CD8-positive, alpha-beta memory T cell (primary cell): Measurements from ENCODE around the gene UGCG. TPM values are rescaled to one million over a fixed set of nuclear protein-coding genes. Genes with fewer than 3 reads are reported as not detected.
A peak's percentile ranks its signal among the peaks of the same experiment; 100 is the strongest.

Experiments
- CTCF ChIA-PET: fragments of 350-600 bp; sonication (Branson Sonifier 250); formaldehyde crosslinking; loops from one replicate; lab custom pipeline; 2021; ENCODE audit warnings: antibody characterized with exemption; lab: Charles Lee
- POLR2A ChIA-PET: fragments of 350-600 bp; sonication (Branson Sonifier 250); formaldehyde crosslinking; loops from one replicate; lab custom pipeline; 2021; ENCODE audit warnings: antibody characterized with exemption; lab: Charles Lee
- DNase-seq, 5 donors: peaks; one replicate each; pipeline versions ENCODE4 v3.0.0 to v3.0.0-alpha.2; 2020 to 2022; ENCODE audit warnings: mixed read lengths in 1 of 5
- H3K27ac ChIP-seq: one replicate; pipeline ENCODE4 v1.7.0; 2013; ENCODE audit warnings: low read depth, mild to moderate bottlenecking, low read length, moderate library complexity
- H3K27me3 ChIP-seq: 2 replicates; pipeline ENCODE4 v1.7.0; 2013; ENCODE audit warnings: low read length, mild to moderate bottlenecking; ENCODE audit not compliant: insufficient read depth, poor library complexity, severe bottlenecking
- H3K36me3 ChIP-seq: 2 replicates; pipeline ENCODE4 v1.7.0; 2013; ENCODE audit warnings: mild to moderate bottlenecking, low read length, moderate library complexity; ENCODE audit not compliant: insufficient read depth
- H3K4me1 ChIP-seq: 2 replicates; pipeline ENCODE4 v1.7.0; 2013; ENCODE audit warnings: mild to moderate bottlenecking, low read length, moderate library complexity; ENCODE audit not compliant: insufficient read depth
- H3K4me3 ChIP-seq: 2 replicates; pipeline ENCODE4 v1.7.0; 2013; ENCODE audit warnings: mild to moderate bottlenecking, low read length
- H3K9me3 ChIP-seq: 2 replicates; pipeline ENCODE4 v1.7.0; 2013; ENCODE audit warnings: mild to moderate bottlenecking, low read length
- H3K27ac Mint-ChIP-seq, 8 donors: one replicate each; pipeline ENCODE4 v1.8.0; 2020 to 2021; ENCODE audit warnings: mixed read lengths in 8 of 8, mild to moderate bottlenecking in 6 of 8, inconsistent platforms in 3 of 8, moderate library complexity in 3 of 8
- H3K27me3 Mint-ChIP-seq, 2 donors: one replicate each; pipeline ENCODE4 v1.8.0; 2020 to 2021; ENCODE audit warnings: mixed read lengths in 2 of 2, mild to moderate bottlenecking in 1 of 2, moderate library complexity in 1 of 2
- H3K36me3 Mint-ChIP-seq, 3 donors: one replicate each; pipeline ENCODE4 v1.8.0; 2020 to 2021; ENCODE audit warnings: mixed read lengths in 3 of 3, inconsistent platforms in 1 of 3, mild to moderate bottlenecking in 1 of 3
- H3K4me1 Mint-ChIP-seq, 3 donors: one replicate each; pipeline ENCODE4 v1.8.0; 2020 to 2021; ENCODE audit warnings: mixed read lengths in 3 of 3, inconsistent platforms in 1 of 3, mild to moderate bottlenecking in 1 of 3
- H3K4me3 Mint-ChIP-seq, 7 donors: one replicate each; pipeline ENCODE4 v1.8.0; 2020 to 2021; ENCODE audit warnings: mixed read lengths in 7 of 7, mild to moderate bottlenecking in 6 of 7, moderate library complexity in 4 of 7, inconsistent platforms in 2 of 7
- H3K9me3 Mint-ChIP-seq, 5 donors: one replicate each; pipeline ENCODE4 v1.8.0; 2020 to 2022; ENCODE audit warnings: mixed read lengths in 5 of 5, mild to moderate bottlenecking in 3 of 5, moderate library complexity in 2 of 5, inconsistent platforms in 1 of 5
- polyA plus RNA-seq: library from polyadenylated mRNA; unstranded; fragments of 300-500 nt; fragmentation: Illumina TruSeq; gene quantifications from one replicate; pipeline ENCODE4 v1.2.3, GENCODE V29; 2021
- total RNA-seq, 2 experiments: library from RNA; stranded (reverse); gene quantifications; one replicate each; pipeline ENCODE4 v1.2.3, GENCODE V29; 2021

The UGCG gene
- total and polyA plus RNA-seq, 3 experiments from 2014 or later: 13.1 to 23.2 (median 20.4) TPM

- H3K9me3 ChIP-seq: no peaks in the 10 kb centered on the region
- Mint-ChIP-seq H3K27me3 (no peaks in the 10 kb centered on the region), H3K4me1 (peaks cover 58 to 76% (median 73%) of the 10 kb centered on the region in 3 donors), H3K27ac (peak overlapping the region in 4 of 8 donors; percentile 4 to 49 (median 26)), H3K9me3 (no peaks in the 10 kb centered on the region), H3K36me3 (peaks cover 0 to 36% (median 5%) of the 10 kb centered on the region in 3 donors), H3K4me3 (peak overlapping the region in 6 of 7 donors; percentile 33 to 72 (median 51))
- DNase-seq: no peak
- H3K36me3 ChIP-seq: peaks cover 5% of the 10 kb centered on the region
- peaks cover 53% of the 10 kb centered on the region for H3K4me1 ChIP-seq
- POLR2A ChIA-PET: interaction anchor here (0.8 to 0.9 kb wide), 2 partner anchors 11 to 19 kb away, joined by 3 to 4 read pairs; partner anchors contain the start of gene UGCG
- no peak overlapping the region for H3K27ac ChIP-seq
- CTCF ChIA-PET: interaction anchor here (0.9 to 1.7 kb wide), 5 partner anchors 8 to 183 kb away, joined by 3 to 5 read pairs (median 3); partner anchors contain the start of gene UGCG
- H3K27me3 ChIP-seq: no peaks in the 10 kb centered on the region
- no peak overlapping the region for H3K4me3 ChIP-seq
These were observed 18.8 kb downstream of the UGCG start for GRCh38 chr9:111915425-111915758.

- H3K27ac ChIP-seq: no peak overlapping the region
- Mint-ChIP-seq H3K36me3 (peaks cover 0 to 39% (median 5%) of the 10 kb centered on the region in 3 donors), H3K27me3 (no peaks in the 10 kb centered on the region), H3K9me3 (no peaks in the 10 kb centered on the region), H3K4me1 (peaks cover 49 to 68% (median 65%) of the 10 kb centered on the region in 3 donors), H3K27ac (peak overlapping the region in 5 of 8 donors; percentile 22 to 78 (median 61)), H3K4me3 (peak overlapping the region; percentile 25 to 78 (median 59))
- peaks cover 45% of the 10 kb centered on the region for H3K4me1 ChIP-seq
- ChIA-PET POLR2A (interaction anchor here (0.9 to 1.0 kb wide), 2 partner anchors 10 to 21 kb away, joined by 3 to 4 read pairs; no protein-coding TSS in a partner anchor), CTCF (interaction anchor here (1.3 to 1.4 kb wide), 2 partner anchors 9 to 11 kb away, joined by 3 read pairs; no protein-coding TSS in a partner anchor)
- no peaks in the 10 kb centered on the region for H3K27me3 ChIP-seq
- no peaks in the 10 kb centered on the region for H3K9me3 ChIP-seq
- peaks cover 12% of the 10 kb centered on the region for H3K36me3 ChIP-seq
- no peak overlapping the region for H3K4me3 ChIP-seq
- no peak for DNase-seq
These were observed 19.6 kb downstream of the UGCG start for GRCh38 chr9:111916234-111916645.

GRCh38 chr9:111917201-111917600 lies 20.6 kb downstream of the UGCG start:
- H3K4me1 Mint-ChIP-seq: peaks cover 43 to 62% (median 60%) of the 10 kb centered on the region in 3 donors
- H3K27me3 Mint-ChIP-seq: no peaks in the 10 kb centered on the region

GRCh38 chr9:111917980-111918379 lies 21.4 kb downstream of the UGCG start:
- Histone ChIP-seq H3K27me3 (no peaks in the 10 kb centered on the region), H3K9me3 (no peaks in the 10 kb centered on the region), H3K36me3 (peaks cover 13% of the 10 kb centered on the region), H3K27ac (no peak overlapping the region), H3K4me1 (peaks cover 40% of the 10 kb centered on the region), H3K4me3 (no peak overlapping the region)
- Mint-ChIP-seq H3K4me1 (peaks cover 44 to 62% (median 59%) of the 10 kb centered on the region in 3 donors), H3K27ac (no peak overlapping the region), H3K36me3 (peaks cover 0 to 47% (median 5%) of the 10 kb centered on the region in 3 donors), H3K9me3 (no peaks in the 10 kb centered on the region), H3K4me3 (no peak overlapping the region), H3K27me3 (no peaks in the 10 kb centered on the region)
- ChIA-PET CTCF (no interaction called here), POLR2A (no interaction called here)
- DNase-seq: no peak

More at GRCh38 chr9:111917201-111917600, 20.6 kb downstream of the UGCG start:
- H3K36me3 ChIP-seq: peaks cover 13% of the 10 kb centered on the region
- Mint-ChIP-seq H3K4me3 (no peak overlapping the region), H3K36me3 (peaks cover 0 to 41% (median 5%) of the 10 kb centered on the region in 3 donors), H3K9me3 (no peaks in the 10 kb centered on the region), H3K27ac (peak overlapping the region in 2 of 8 donors; percentile 18 to 48)
- no peak overlapping the region for H3K27ac ChIP-seq
- H3K27me3 ChIP-seq: no peaks in the 10 kb centered on the region
- no peak for DNase-seq
- ChIA-PET CTCF (interaction anchor here (1.4 kb wide), 1 partner anchor 10 kb away, joined by 3 read pairs; no protein-coding TSS in a partner anchor), POLR2A (interaction anchor here (1.0 kb wide), 1 partner anchor 20 kb away, joined by 3 read pairs; no protein-coding TSS in a partner anchor)
- H3K4me1 ChIP-seq: peaks cover 44% of the 10 kb centered on the region
- no peaks in the 10 kb centered on the region for H3K9me3 ChIP-seq
- no peak overlapping the region for H3K4me3 ChIP-seq

- no peak overlapping the region for H3K4me3 ChIP-seq
- no peak overlapping the region for H3K4me3 Mint-ChIP-seq
- no peak for DNase-seq
- ChIA-PET POLR2A (no interaction called here), CTCF (interaction anchor here (1.2 kb wide), 1 partner anchor 155 kb away, joined by 3 read pairs; no protein-coding TSS in a partner anchor)
- no peaks in the 10 kb centered on the region for H3K9me3 Mint-ChIP-seq
- peak overlapping the region in 1 of 8 donors; percentile 76 for H3K27ac Mint-ChIP-seq
- peaks cover 13% of the 10 kb centered on the region for H3K36me3 ChIP-seq
- no peaks in the 10 kb centered on the region for H3K27me3 ChIP-seq
- H3K4me1 ChIP-seq: peaks cover 21% of the 10 kb centered on the region
- peaks cover 0 to 47% (median 5%) of the 10 kb centered on the region in 3 donors for H3K36me3 Mint-ChIP-seq
- peaks cover 27 to 47% (median 43%) of the 10 kb centered on the region in 3 donors for H3K4me1 Mint-ChIP-seq
- H3K27ac ChIP-seq: no peak overlapping the region
- H3K9me3 ChIP-seq: no peaks in the 10 kb centered on the region
- no peaks in the 10 kb centered on the region for H3K27me3 Mint-ChIP-seq
These were observed 23.3 kb downstream of the UGCG start for GRCh38 chr9:111919875-111920274.

- peaks cover 0 to 49% (median 5%) of the 10 kb centered on the region in 3 donors for H3K36me3 Mint-ChIP-seq
- Histone ChIP-seq H3K4me3 (no peak overlapping the region), H3K27ac (no peak overlapping the region), H3K27me3 (no peaks in the 10 kb centered on the region), H3K4me1 (peaks cover 20% of the 10 kb centered on the region), H3K36me3 (peaks cover 13% of the 10 kb centered on the region), H3K9me3 (no peaks in the 10 kb centered on the region)
- H3K27ac Mint-ChIP-seq: peak overlapping the region in 1 of 8 donors; percentile 24
- H3K4me1 Mint-ChIP-seq: peaks cover 25 to 46% (median 43%) of the 10 kb centered on the region in 3 donors
- H3K9me3 Mint-ChIP-seq: no peaks in the 10 kb centered on the region
- ChIA-PET CTCF (no interaction called here), POLR2A (interaction anchor here (1.0 kb wide), 1 partner anchor 23 kb away, joined by 5 read pairs; no protein-coding TSS in a partner anchor)
- H3K4me3 Mint-ChIP-seq: no peak overlapping the region
- H3K27me3 Mint-ChIP-seq: no peaks in the 10 kb centered on the region
- no peak for DNase-seq
These were observed 23.9 kb downstream of the UGCG start for GRCh38 chr9:111920531-111920930.

- Histone ChIP-seq H3K36me3 (peaks cover 10% of the 10 kb centered on the region), H3K4me1 (peaks cover 27% of the 10 kb centered on the region), H3K27me3 (no peaks in the 10 kb centered on the region), H3K27ac (no peak overlapping the region), H3K4me3 (no peak overlapping the region), H3K9me3 (no peaks in the 10 kb centered on the region)
- CTCF ChIA-PET: interaction anchor here (1.0 to 1.2 kb wide), 3 partner anchors 13 to 151 kb away, joined by 3 read pairs; partner anchors contain the start of gene UGCG
- no peak overlapping the region for H3K4me3 Mint-ChIP-seq
- H3K9me3 Mint-ChIP-seq: no peaks in the 10 kb centered on the region
- H3K4me1 Mint-ChIP-seq: peaks cover 28 to 48% (median 42%) of the 10 kb centered on the region in 3 donors
- peaks cover 0 to 40% (median 5%) of the 10 kb centered on the region in 3 donors for H3K36me3 Mint-ChIP-seq
- no peaks in the 10 kb centered on the region for H3K27me3 Mint-ChIP-seq
- POLR2A ChIA-PET: no interaction called here
- peak overlapping the region in 5 of 8 donors; percentile 18 to 51 (median 32) for H3K27ac Mint-ChIP-seq
- DNase-seq: no peak
These were observed 25.9 kb downstream of the UGCG start for GRCh38 chr9:111922324-111923013.
